Coronary artery (tissue), 2 donors: ENCODE measurements around the gene EYA2.
"Not testable (repeated sequence)": the region's sequence is repeated elsewhere in the genome, so short reads cannot be mapped to it uniquely, and the experiment has no call there.

Experiments
- DNase-seq: peaks from one replicate; pipeline ENCODE4 v3.0.0-alpha.2; 2017; ENCODE audit warnings: low spot score
- H3K27ac ChIP-seq, 2 donors: fragments of 200-600 bp; sonication (generic); one replicate each; pipeline ENCODE4 v1.5.1; 2016 to 2019
- H3K4me3 ChIP-seq: fragments of 200-600 bp; sonication (generic); 2 replicates; pipeline ENCODE4 v1.5.1; 2016; ENCODE audit warnings: mild to moderate bottlenecking, moderate library complexity
- CTCF ChIP-seq: fragments of 200-600 bp; sonication (generic); IDR thresholded peaks from one replicate; pipeline ENCODE4 v1.5.1; 2019; ENCODE audit warnings: antibody characterized with exemption

Gene EYA2

GRCh38 chr20:47173596-47174216 is 279.1 kb downstream of the EYA2 start:
- Histone ChIP-seq H3K27ac (no peak overlapping the region), H3K4me3 (no peak overlapping the region)
- TF ChIP-seq CTCF = no peak
- DNase-seq = no peak

GRCh38 chr20:47174456-47175243 is 280.0 kb downstream of the EYA2 start:
- DNase-seq = no peak
- H3K27ac ChIP-seq = no peak overlapping the region
- no peak for TF ChIP-seq CTCF
- no peak overlapping the region for H3K4me3 ChIP-seq

- no peak overlapping the region for H3K4me3 ChIP-seq
- DNase-seq = no peak
- TF ChIP-seq CTCF = no peak
- no peak overlapping the region for H3K27ac ChIP-seq
These were observed 280.9 kb downstream of the EYA2 start for GRCh38 chr20:47175493-47175892.

GRCh38 chr20:47176217-47176616 is 281.6 kb downstream of the EYA2 start:
- H3K27ac ChIP-seq, H3K4me3 ChIP-seq, DNase-seq: not testable (repeated sequence)

- no peak for DNase-seq
- Histone ChIP-seq H3K27ac (no peak overlapping the region), H3K4me3 (no peak overlapping the region)
- TF ChIP-seq CTCF = no peak
These were observed 283.6 kb downstream of the EYA2 start for GRCh38 chr20:47178277-47178676.

- DNase-seq = no peak
- no peak for TF ChIP-seq CTCF
- no peak overlapping the region for H3K4me3 ChIP-seq
- H3K27ac ChIP-seq = no peak overlapping the region
These were observed 284.2 kb downstream of the EYA2 start for GRCh38 chr20:47178851-47179250.

- TF ChIP-seq CTCF = no peak
- H3K4me3 ChIP-seq = no peak overlapping the region
- no peak overlapping the region for H3K27ac ChIP-seq
These were observed 284.6 kb downstream of the EYA2 start for GRCh38 chr20:47179267-47179666.

More at GRCh38 chr20:47179267-47179666, 284.6 kb downstream of the EYA2 start:
- no peak for DNase-seq
